ENCODE data around the gene METAP1D.
"Not testable (repeated sequence)": the region's sequence is repeated elsewhere in the genome, so short reads cannot be mapped to it uniquely, and the experiment has no call there.

The METAP1D gene

DNA sequence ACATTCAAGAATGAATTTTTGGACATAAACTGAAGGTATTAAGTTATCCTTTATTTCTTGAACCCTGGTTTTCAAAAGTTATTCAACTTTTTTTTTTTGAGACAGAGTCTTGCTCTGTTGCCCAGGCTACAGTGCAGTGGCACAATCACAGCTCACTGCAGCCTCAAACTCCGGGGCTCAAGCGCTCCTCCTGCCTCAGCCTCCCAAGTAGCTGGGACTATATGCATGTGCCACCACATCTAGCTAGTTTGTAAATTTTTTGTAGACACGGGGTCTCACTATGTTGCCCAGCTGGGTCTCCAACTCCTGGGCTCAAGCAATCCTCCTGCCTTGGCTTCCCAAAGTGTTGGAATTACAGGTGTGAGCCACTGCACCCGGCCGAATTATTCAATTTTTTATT, 2.7 kb upstream of the METAP1D start:
- DNase-seq: not testable (repeated sequence)

DNA sequence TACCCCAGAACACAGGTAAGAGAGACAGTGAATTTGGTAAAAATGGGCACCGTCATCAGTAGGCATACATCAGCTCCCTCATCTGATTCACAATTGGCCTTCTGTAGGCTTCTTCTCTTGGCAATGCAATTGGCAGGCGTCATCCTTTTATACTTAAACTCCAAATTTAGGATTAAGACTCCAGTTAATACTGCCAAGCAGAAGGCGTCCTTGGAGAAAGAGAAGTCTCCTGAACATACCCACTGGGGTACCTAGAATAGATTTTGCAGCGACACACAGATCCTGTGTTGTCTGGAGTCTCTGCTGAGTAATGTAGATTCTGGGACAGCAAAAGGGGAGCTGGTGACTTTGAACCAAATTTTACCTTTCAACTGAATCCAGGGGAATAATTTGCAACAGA, 592 bp upstream of the METAP1D start:
- no peak for DNase-seq

- no peak for DNase-seq
These were observed 1.1 kb downstream of the METAP1D start for GRCh38 chr2:172000696-172001361.

DNA sequence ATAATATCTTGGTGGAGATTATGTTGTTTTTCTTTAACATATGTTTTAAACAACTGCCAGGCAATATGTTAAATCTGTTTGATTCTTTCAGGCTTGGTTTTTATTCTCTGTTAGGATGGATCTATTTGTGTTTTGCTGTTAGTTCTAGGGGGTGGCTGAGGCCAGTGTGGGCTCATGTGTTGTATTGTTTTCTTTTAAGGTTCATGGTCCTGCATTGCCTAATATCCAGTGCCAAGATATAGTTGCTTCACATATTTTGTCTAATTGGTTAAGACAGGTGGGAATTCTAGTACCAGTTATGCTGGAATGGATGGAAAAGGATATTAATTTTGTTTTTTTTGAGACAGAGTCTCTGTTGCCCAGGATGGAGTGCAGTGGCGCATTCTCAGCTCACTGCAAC, 7.6 kb downstream of the METAP1D start:
- DNase-seq: no peak

DNA sequence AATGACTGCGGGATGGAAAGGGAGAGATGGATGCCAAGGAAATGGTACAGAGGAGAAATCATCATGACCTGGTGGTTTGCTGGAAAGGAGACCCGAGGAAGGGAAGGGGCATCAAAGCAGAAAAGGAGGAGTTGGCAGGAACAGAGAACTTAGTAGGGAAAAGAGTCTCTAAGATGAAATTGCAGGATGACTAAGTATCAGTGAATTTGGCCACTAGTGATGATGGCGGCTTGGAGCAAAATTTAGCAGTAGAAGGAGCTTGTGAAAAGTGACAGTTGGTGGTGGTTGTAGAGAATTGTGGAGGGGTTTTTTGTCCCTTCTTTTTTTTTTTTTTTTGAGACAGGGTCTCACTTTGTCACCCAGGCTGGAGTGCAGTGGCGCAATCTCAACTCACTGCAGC, 10.1 kb downstream of the METAP1D start:
- DNase-seq: no peak

- peak in 1 of 5 experiments; percentile 82 for DNase-seq
These were observed 12.2 kb downstream of the METAP1D start for GRCh38 chr2:172011812-172012575.

GRCh38 chr2:172012677-172013391, 13.1 kb downstream of the METAP1D start:
- DNase-seq: no peak

DNA sequence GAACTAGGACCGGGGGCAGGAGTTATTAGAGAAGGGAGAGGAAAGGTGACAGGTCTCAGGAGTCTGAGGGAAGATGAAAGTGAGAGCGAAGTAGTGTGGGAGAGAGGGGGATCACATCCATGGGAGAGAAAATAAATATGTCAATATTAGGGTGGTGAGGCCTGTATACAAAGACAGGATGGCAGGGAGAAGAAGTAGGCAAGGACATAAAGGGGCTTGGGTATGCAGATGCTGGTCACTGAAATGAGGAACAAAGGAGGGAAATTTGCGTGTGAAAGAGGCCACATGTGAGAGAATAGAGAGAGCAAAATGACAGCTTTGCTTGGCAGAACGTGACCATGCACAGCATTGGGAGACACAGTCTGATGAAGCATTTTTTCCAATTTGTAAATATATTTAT, 13.6 kb downstream of the METAP1D start:
- no peak for DNase-seq

- DNase-seq: no peak
These were observed 21.6 kb downstream of the METAP1D start for GRCh38 chr2:172021074-172021931.

DNA sequence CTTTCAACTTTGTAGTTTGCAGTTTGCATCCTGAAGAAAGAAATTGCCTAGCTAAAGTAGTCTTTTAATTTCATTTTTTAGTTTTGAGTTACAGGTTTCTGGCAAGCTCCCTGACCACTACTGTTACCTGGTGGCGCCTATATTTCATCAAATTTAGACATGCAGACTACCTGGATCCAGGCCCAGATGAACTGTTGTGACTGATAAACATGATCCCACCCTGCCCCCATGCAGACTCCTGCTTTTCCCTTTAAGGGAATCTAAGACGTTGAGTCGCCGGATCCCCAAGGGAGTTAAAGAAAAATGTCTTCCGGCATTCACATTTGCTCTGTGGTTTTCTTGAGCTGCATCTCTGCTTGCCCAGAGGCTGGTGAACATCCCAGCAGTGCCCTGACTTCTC, 22.2 kb downstream of the METAP1D start:
- no peak for DNase-seq

- DNase-seq: no peak
These were observed 31.8 kb downstream of the METAP1D start for GRCh38 chr2:172031536-172031935.

- DNase-seq: no peak
These were observed 38.4 kb downstream of the METAP1D start for GRCh38 chr2:172038121-172038520.

DNA sequence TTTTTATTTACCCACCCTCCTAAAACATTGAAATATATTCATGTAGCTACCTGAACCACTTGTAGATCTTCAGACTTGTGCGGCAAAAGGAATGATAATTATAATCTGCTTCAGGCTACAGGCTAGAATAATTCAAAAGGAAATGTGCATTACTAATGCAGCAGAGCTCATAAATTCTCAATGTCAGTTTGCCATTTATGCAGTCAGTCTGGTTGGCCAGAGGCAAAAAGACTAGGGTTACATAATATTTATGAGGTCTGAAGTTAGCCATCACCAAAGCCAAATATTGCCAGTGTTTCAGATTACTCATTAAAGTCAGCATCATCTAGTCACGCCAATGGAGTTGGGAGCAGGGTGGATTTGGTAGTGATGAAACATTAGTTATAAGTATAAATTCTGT, 38.9 kb downstream of the METAP1D start:
- DNase-seq: no peak

- no peak for DNase-seq
These were observed 39.4 kb downstream of the METAP1D start for GRCh38 chr2:172039011-172039704.

GRCh38 chr2:172040311-172040710, 40.6 kb downstream of the METAP1D start:
- no peak for DNase-seq

DNA sequence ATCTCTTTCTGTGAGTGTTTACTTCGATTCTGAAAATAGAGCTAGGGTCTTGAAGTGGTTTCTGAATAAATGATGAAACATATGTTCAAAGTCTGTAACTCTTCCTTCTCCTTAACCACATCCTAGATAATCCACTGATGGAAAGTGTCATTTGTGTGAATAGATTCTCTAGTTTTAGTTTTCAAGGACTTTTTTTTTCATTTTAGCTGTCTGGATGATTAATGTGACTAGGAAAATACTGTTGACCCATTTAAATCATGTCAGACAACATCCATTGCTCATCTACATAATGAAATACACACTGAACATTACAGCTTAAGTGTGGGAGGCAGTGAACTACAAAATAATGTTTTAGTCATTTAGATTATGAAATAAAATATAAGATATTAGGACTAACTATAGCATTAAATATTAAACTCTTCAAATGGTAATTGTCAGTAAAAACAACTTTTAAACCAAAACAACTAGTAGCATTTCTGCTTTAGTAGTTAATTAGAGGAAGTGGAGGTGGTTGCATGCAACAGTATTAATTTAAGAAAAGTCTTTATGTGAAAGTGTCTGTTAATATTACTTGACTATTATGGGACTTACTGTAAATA, 46.4 kb downstream of the METAP1D start:
- no peak for DNase-seq

- no peak for DNase-seq
These were observed 47.3 kb downstream of the METAP1D start for GRCh38 chr2:172046866-172047565.

- no peak for DNase-seq
These were observed 48.1 kb downstream of the METAP1D start for GRCh38 chr2:172047566-172048507.
